Activated naive CD8-positive, alpha-beta T cell treated with anti-CD3 and anti-CD28 coated beads for 36 hours (primary cell): Measurements from ENCODE around the gene ZFP3. TPM values are rescaled to one million over a fixed set of nuclear protein-coding genes. Genes with fewer than 3 reads are reported as not detected.
"Not testable (repeated sequence)": the region's sequence is repeated elsewhere in the genome, so short reads cannot be mapped to it uniquely, and the experiment has no call there.

Experiments
- DNase-seq: peaks from one replicate; pipeline ENCODE4 v3.0.0; 2021
- H3K27ac Mint-ChIP-seq: one replicate; pipeline ENCODE4 v1.8.0; 2022; ENCODE audit warnings: mild to moderate bottlenecking, moderate library complexity, mixed read lengths
- H3K27me3 Mint-ChIP-seq: one replicate; pipeline ENCODE4 v1.8.0; 2022; ENCODE audit warnings: mild to moderate bottlenecking, mixed read lengths
- H3K36me3 Mint-ChIP-seq: one replicate; pipeline ENCODE4 v1.8.0; 2021; ENCODE audit warnings: mild to moderate bottlenecking, mixed read lengths
- H3K4me1 Mint-ChIP-seq: one replicate; pipeline ENCODE4 v1.8.0; 2021; ENCODE audit warnings: mixed read lengths
- H3K4me3 Mint-ChIP-seq: one replicate; pipeline ENCODE4 v1.8.0; 2022; ENCODE audit warnings: mild to moderate bottlenecking, moderate library complexity, mixed read lengths
- H3K9me3 Mint-ChIP-seq: one replicate; pipeline ENCODE4 v1.8.0; 2022; ENCODE audit warnings: mixed read lengths
- total RNA-seq, 2 experiments: library from RNA; stranded (reverse); gene quantifications; one replicate each; pipeline ENCODE4 v1.2.3, GENCODE V29; 2021

ZFP3 gene
- total RNA-seq, 2 experiments from 2014 or later, result 2.3 to 2.4 TPM

GRCh38 chr17:5127910-5128309, 49.6 kb downstream of the ZFP3 start:
- Mint-ChIP-seq H3K36me3 (no peaks in the 10 kb centered on the region), H3K4me1 (no peaks in the 10 kb centered on the region), H3K27me3 (peaks cover 24% of the 10 kb centered on the region), H3K4me3 (no peak overlapping the region), H3K9me3 (no peaks in the 10 kb centered on the region), H3K27ac (no peak overlapping the region)
- DNase-seq, result no peak

DNA sequence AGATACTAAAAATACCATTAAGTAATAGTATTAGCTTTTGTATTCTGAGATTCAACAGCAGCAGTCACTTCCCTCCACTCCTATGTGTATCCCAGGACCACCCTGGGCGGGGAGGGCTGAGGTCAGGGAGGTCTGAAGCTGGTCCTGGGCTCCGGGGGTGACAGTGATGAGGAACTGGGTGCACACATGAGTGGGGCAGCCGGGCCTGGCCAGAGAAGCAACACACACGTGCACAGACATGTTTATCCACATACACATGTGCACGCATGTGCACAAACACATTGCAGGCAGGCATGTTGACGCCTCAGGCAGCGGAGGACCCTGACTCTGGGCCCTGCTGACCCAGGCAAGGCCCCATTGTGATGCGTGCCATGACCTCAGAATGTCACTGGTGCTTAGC, 50.1 kb downstream of the ZFP3 start:
- H3K4me1 Mint-ChIP-seq, H3K9me3 Mint-ChIP-seq, H3K27ac Mint-ChIP-seq, DNase-seq, H3K4me3 Mint-ChIP-seq, H3K36me3 Mint-ChIP-seq: not testable (repeated sequence)
- H3K27me3 Mint-ChIP-seq, result peaks cover 24% of the 10 kb centered on the region

DNA sequence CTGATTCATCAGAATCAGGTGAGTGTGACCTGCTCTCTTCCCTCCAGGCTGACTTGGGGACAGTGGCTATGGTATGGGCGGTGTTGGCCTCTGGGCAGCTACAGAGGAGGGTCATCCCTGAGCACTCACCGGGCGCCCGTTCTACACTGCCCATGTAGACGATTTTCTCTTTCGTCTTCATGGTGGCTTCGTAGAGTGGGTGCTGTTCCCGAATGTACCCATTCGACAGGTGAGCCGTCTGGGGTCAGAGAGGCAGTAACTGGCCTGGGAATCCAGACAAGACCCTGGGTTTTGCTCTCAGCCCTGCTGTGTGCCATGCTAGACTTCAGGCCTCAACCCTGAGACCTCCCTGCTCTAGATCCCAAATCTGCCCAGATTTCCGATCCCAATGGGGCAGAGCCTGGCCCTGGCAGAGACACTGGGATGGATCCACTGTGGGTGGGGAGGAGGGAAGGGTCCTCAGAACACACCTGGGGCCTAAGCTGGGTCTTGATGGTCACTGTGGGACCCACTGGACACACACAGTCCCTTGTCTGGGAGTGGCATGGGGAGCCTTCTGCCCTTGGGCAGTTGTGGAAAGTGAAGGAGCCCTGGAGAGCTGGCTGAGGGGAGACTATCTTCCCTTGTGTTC, 50.8 kb downstream of the ZFP3 start:
- Mint-ChIP-seq H3K36me3 (no peaks in the 10 kb centered on the region), H3K27me3 (peaks cover 18% of the 10 kb centered on the region), H3K27ac (no peak overlapping the region), H3K4me1 (no peaks in the 10 kb centered on the region), H3K9me3 (no peaks in the 10 kb centered on the region), H3K4me3 (no peak overlapping the region)
- no peak for DNase-seq

- H3K4me3 Mint-ChIP-seq, DNase-seq, H3K9me3 Mint-ChIP-seq, H3K27ac Mint-ChIP-seq, H3K4me1 Mint-ChIP-seq, H3K36me3 Mint-ChIP-seq: not testable (repeated sequence)
- peaks cover 10% of the 10 kb centered on the region for H3K27me3 Mint-ChIP-seq
Observed at GRCh38 chr17:5129770-5130169, 51.5 kb downstream of the ZFP3 start.

- H3K27me3 Mint-ChIP-seq, result peaks cover 10% of the 10 kb centered on the region
- DNase-seq, H3K9me3 Mint-ChIP-seq, H3K36me3 Mint-ChIP-seq, H3K4me1 Mint-ChIP-seq, H3K4me3 Mint-ChIP-seq, H3K27ac Mint-ChIP-seq: not testable (repeated sequence)
Observed at GRCh38 chr17:5130261-5130660, 52.0 kb downstream of the ZFP3 start.

DNA sequence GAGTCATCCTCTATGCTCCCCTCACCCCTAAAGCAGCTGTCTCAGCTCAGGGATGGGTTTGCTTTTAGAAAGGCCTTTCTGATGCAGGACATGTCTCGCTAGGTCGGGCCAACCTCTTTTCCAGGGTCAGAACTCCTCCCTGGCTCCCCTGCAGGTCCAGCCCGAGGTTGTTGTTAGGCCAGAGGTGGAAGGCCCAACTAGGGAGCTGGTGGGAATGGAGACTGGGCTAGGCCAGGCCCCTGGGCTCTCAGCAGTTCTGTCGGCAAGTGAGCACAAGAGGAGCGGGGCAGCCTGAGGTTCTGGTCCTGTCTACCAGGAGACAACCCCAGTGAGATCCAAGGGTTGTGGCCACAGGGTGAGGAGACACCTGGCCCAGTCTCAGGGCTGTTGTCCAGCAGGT, 52.4 kb downstream of the ZFP3 start:
- not testable (repeated sequence) for H3K27ac Mint-ChIP-seq, H3K36me3 Mint-ChIP-seq, H3K9me3 Mint-ChIP-seq, H3K4me3 Mint-ChIP-seq, DNase-seq, H3K4me1 Mint-ChIP-seq
- H3K27me3 Mint-ChIP-seq, result peaks cover 10% of the 10 kb centered on the region

DNA sequence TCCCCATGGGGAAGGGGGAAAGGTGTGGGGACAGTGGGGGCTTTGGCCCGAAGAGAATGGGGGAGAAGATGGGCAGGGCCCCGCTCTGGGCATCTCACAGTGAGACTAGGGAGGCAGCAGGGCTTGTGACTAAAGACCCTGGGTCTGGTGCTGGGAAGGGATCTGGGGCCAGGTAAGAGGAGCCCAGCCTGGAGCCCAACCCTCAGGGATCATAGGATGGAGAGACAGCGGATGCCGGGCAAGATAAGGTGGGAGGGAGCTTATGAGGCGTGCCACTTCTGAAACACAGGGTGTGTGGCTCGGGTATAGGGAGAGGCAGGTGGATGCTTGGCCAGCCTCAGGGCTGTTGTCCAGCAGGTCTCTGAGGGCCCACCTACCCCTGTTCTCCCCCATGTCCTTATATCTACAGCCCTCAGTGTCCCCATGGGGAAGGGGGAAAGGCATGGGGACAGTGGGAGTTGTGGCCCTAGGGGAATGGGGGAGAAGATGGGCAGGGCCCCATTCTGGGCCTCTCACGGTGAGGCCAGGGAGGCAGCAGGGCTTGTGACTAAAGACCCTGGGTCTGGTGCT, 53.0 kb downstream of the ZFP3 start:
- no peak overlapping the region for H3K4me3 Mint-ChIP-seq
- H3K27me3 Mint-ChIP-seq, result peaks cover 5% of the 10 kb centered on the region
- H3K9me3 Mint-ChIP-seq, result no peaks in the 10 kb centered on the region
- no peak overlapping the region for H3K27ac Mint-ChIP-seq
- no peak for DNase-seq
- no peaks in the 10 kb centered on the region for H3K4me1 Mint-ChIP-seq
- no peaks in the 10 kb centered on the region for H3K36me3 Mint-ChIP-seq

DNA sequence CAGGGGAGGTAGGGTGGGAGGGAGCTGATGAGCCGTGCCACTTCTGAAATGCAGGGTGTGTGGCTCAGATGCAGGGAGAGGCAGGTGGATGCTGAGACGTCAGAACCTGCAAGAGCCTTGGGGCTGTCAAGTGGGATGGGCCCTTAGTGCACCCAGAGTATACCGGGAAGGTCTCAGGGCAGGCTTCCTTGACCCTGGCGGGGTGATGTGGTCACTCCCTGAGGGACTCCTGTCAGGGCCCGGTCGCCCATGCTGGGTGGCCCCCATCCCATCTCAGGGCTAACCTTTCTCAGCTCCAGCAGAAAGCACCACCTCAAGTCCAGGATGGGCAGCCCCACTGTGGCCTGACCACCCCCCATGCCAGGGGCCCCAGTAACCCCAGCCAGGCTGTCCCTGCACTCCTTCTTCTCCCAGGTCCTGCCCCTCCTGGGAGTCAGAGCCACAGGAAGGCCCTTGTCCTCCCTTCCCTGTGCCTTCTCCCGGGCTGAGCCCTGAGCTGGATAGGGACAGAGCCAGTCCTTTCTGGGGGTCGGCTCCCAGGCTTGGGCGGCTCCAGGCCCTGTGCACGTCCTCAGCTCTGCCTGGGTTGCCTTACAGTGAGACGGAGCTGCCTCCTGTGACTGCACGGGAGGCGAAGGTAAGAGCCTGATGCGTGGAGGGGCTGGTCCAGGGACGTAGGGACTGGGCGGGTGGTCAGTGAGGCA, 53.7 kb downstream of the ZFP3 start:
- not testable (repeated sequence) for DNase-seq, H3K9me3 Mint-ChIP-seq

DNA sequence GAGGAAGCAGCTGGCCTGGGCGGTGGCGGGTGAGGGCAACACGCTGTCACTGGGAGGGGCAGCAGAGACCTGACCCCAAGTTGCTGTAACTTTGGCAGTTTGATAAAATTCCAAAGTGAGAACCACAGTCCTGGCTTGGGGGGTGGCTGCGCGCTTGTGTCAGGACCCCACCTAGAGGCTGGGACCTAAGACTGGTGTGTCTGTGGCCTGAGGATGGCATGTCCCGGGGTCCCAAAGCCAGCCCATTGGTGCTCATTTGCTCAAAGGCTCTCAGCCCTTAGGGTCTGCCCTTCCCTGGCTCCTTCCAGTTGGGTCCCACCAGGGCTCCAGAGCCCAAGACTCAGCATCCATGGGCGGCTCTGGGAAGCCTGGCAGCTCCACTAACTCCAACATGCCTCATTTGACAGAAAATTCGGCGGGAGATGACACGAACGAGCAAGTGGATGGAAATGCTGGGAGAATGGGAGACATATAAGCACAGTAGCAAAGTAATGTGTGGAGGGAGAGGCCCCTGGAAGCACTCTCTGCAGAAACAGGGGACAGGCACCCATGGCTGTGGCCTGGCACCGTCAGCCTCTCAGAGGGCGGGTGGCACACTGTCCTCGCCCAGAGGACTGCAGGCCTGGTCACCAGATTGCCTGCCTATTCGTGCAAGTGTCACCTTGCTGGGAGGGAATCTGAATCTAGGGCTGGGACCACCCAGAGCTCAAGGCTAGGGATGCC, 54.4 kb downstream of the ZFP3 start:
- H3K27ac Mint-ChIP-seq, H3K36me3 Mint-ChIP-seq, H3K9me3 Mint-ChIP-seq, H3K4me3 Mint-ChIP-seq, DNase-seq, H3K4me1 Mint-ChIP-seq, H3K27me3 Mint-ChIP-seq: not testable (repeated sequence)

More for the DNA sequence above, 53.7 kb downstream of the ZFP3 start:
- H3K4me1 Mint-ChIP-seq, H3K27me3 Mint-ChIP-seq, H3K27ac Mint-ChIP-seq, H3K36me3 Mint-ChIP-seq, H3K4me3 Mint-ChIP-seq: not testable (repeated sequence)

DNA sequence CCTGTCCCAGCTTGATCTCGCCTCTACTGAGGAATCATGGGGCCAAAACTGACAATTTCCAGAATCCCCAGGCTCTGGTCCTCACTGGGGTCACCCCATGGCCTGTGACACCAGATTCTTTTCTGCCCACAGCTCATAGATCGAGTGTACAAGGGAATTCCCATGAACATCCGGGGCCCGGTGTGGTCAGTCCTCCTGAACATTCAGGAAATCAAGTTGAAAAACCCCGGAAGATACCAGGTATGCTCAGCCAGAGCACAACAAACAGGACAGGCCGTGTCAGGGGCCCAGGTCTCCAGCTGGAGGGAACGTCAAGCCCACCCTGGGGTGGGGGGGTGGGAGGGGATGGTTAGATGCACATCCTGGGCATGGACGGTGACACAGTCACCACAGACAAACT, 55.0 kb downstream of the ZFP3 start:
- Mint-ChIP-seq H3K4me1 (no peaks in the 10 kb centered on the region), H3K27me3 (no peaks in the 10 kb centered on the region), H3K4me3 (no peak overlapping the region), H3K9me3 (no peaks in the 10 kb centered on the region), H3K36me3 (no peaks in the 10 kb centered on the region), H3K27ac (no peak overlapping the region)
- no peak for DNase-seq

GRCh38 chr17:5133961-5134360, 55.7 kb downstream of the ZFP3 start:
- not testable (repeated sequence) for H3K9me3 Mint-ChIP-seq, DNase-seq, H3K36me3 Mint-ChIP-seq, H3K27me3 Mint-ChIP-seq, H3K27ac Mint-ChIP-seq, H3K4me1 Mint-ChIP-seq, H3K4me3 Mint-ChIP-seq

GRCh38 chr17:5134571-5134970, 56.3 kb downstream of the ZFP3 start:
- not testable (repeated sequence) for DNase-seq, H3K27me3 Mint-ChIP-seq, H3K9me3 Mint-ChIP-seq, H3K4me3 Mint-ChIP-seq, H3K27ac Mint-ChIP-seq, H3K36me3 Mint-ChIP-seq, H3K4me1 Mint-ChIP-seq

DNA sequence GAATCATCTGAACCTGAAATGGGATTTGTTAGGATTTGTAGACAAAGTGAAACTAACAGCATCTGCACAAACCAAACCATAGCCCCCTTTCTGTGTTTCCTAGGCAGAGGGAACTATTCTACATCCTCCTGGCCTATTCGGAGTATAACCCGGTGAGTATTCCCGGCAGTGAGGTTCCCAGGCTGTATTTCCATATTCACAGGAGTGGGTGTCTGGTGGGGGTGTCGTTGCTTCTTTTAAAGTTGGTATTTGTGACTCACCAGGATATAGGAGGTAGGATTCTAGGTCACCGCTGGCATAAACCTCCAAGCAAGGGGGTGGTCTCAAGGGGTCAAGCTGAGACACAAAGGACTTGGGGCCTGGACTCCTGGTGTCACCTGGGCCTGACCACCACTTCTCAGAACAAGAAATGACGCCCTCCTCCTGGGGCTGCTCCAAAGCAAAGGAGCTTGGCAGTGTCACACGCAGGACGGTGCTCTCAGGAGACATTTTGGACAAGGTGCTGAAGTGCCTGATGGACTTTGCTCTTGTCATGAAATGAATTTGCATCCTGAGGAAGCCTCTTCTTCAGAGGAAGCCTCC, 57.0 kb downstream of the ZFP3 start:
- H3K27me3 Mint-ChIP-seq, H3K4me3 Mint-ChIP-seq, H3K4me1 Mint-ChIP-seq, H3K9me3 Mint-ChIP-seq, H3K36me3 Mint-ChIP-seq, DNase-seq, H3K27ac Mint-ChIP-seq: not testable (repeated sequence)

DNA sequence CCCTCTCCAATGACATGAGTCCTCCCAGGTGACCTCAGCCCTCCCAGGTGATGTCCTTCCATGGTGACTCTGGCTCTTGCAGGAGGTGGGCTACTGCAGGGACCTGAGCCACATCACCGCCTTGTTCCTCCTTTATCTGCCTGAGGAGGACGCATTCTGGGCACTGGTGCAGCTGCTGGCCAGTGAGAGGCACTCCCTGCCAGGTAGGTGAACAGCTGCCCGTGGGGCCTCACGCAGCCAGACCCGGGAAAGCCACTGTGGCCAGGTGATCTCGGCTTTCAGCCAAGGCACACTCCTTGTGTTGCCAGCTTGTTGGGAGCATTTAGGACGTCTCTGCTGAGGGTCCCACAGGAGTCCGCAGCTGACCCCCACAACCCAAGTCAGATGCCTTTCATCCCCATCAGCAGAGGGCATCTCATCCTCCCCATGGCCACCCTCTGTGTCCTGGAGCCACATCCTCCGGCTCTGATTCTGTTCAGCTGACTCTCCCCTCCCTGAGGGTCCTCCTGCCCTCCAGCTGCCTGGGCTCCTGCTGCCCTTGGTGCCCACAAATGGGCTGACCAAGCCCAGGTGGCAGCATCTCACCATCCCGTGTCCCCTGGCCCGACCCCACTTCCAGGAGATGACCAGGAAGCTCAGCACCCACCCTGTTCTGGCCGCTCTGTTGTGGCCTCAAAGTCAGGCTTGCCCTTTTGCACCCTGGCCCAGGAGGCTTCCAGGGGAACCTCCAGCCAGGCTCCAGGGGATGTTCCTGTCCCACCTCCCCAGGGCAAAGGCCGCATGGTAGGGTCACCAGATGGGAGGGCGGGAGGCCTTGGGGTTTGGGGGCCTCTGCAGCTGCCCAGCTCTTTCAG, 57.7 kb downstream of the ZFP3 start:
- Mint-ChIP-seq H3K4me3 (no peak overlapping the region), H3K9me3 (no peaks in the 10 kb centered on the region), H3K4me1 (no peaks in the 10 kb centered on the region), H3K27me3 (no peaks in the 10 kb centered on the region), H3K27ac (no peak overlapping the region), H3K36me3 (no peaks in the 10 kb centered on the region)
- no peak for DNase-seq
